Pancreas (tissue), 10 donors: ENCODE data around the gene CBARP. TPM values are rescaled to one million over a fixed set of nuclear protein-coding genes. Genes with fewer than 3 reads are reported as not detected.

ENCODE experiments used
- ATAC-seq, 4 donors: fragments of 200-7000 bp; cut with Tn5 transposase; one replicate each; pipeline versions ENCODE4 v1.8.0 to v1.9.1; 2020; ENCODE audit warnings: mild to moderate bottlenecking in 4 of 4, moderate library complexity in 4 of 4
- DNase-seq, 6 donors: peaks; one replicate each; pipeline ENCODE4 v3.0.0-alpha.2; 2020
- FAIRE-seq: peaks from 2 replicates; lab custom pipeline; 2012; peaks lifted over from hg19 to GRCh38; lab: Jason Lieb, UNC
- H3K27ac ChIP-seq, 4 donors: fragments of 200-600 bp; sonication (generic); 1 replicate in 3 of 4; 2 replicates in 1 of 4; pipeline versions ENCODE4 v1.5.0 to v1.8.0; 2020
- H3K27me3 ChIP-seq, 4 donors: fragments of 200-600 bp; one replicate each; pipeline ENCODE4 v1.8.0; 2021
- H3K36me3 ChIP-seq, 3 donors: fragments of 200-600 bp; sonication (generic) in 1 of 3; one replicate each; pipeline versions ENCODE4 v1.5.0 to v1.8.0; 2020 to 2021
- H3K4me1 ChIP-seq, 3 donors: fragments of 200-600 bp; one replicate each; pipeline ENCODE4 v1.8.0; 2021
- H3K4me3 ChIP-seq, 4 donors: fragments of 200-600 bp; sonication (generic) in 2 of 4; one replicate each; pipeline versions ENCODE4 v1.5.0 to v1.8.0; 2020 to 2021
- H3K9me3 ChIP-seq, 4 donors: fragments of 200-600 bp; one replicate each; pipeline ENCODE4 v1.8.0; 2021
- CTCF ChIP-seq, 4 donors: fragments of 200-600 bp; sonication (generic) in 3 of 4; IDR thresholded peaks; one replicate each; pipeline versions ENCODE4 v1.5.0 to v1.8.0; 2021; ENCODE audit warnings: antibody characterized with exemption in 4 of 4
- WGBS, 2 donors: extraction: QIAGEN DNeasy Blood & Tissue Kit; methylation state at CpG; one replicate each; pipeline ENCODE4 v1.1.7; 2013; 5-methylcytosine and 5-hydroxymethylcytosine counted together
- intact Hi-C, 3 donors: fragments of 100-400 bp; cut with DNase I; formaldehyde crosslinking; loops; one replicate each; pipeline versions ENCODE4 v1.11.1 to v1.14.2; 2022
- polyA plus RNA-seq, 2 donors: library from polyadenylated mRNA; stranded (reverse); fragments of 200-250 nt; gene quantifications; one replicate each; pipeline ENCODE4 v1.2.3, GENCODE V29; 2013
- total RNA-seq, 6 donors: library from RNA; stranded (reverse); fragmentation: NEBNext Ultra II Directional in 4 of 6; extraction: Animal tissue kit (Norgen Biotek cat#: 25700) in 4 of 6; gene quantifications; one replicate each; pipeline versions ENCODE4 v1.2.1 to v1.2.4, GENCODE V29; 2021 to 2023
- donor health status: healthy with polysubstance abuse.
- donor health status: DM: no; HTN: no; CAD: no; lungs with moderate emphysema.
- donor health status: DM: no; HTN: no; CAD: no.
- donor health status: control.
- donor health status: control.
- donor health status: Bipolar disorder and iron deficiency.
- donor health status: DM: yes; HTN: yes; CAD: no.
- donor health status: DM: no; HTN: no; CAD: no.
- donor health status: DM: no; HTN: no; CAD: no.
- donor health status: DM: yes; HTN: yes; CAD: no.

CBARP gene
- total and polyA plus RNA-seq, 8 donors = 0.16 to 2.6 (median 0.74) TPM

GRCh38 chr19:1226227-1226518 lies 11.6 kb downstream of the CBARP start:
- DNase-seq (no peak), ATAC-seq (no peak), FAIRE-seq (no peak)
- TF ChIP-seq CTCF (IDR thresholded peaks at IDR 0.05) = no peak
- H3K4me1 ChIP-seq = peaks cover 0 to 5% (median 4%) of the 10 kb centered on the region in 3 donors
- 93 to 94% methylated on average over 11 of the region's 11 CpGs for WGBS, 2 donors
- H3K27me3 ChIP-seq = no peaks in the 10 kb centered on the region
- intact Hi-C loops = no loop called here
- H3K4me3 ChIP-seq = no peak overlapping the region
- no peak overlapping the region for H3K27ac ChIP-seq
- peaks cover 0 to 20% (median 5%) of the 10 kb centered on the region in 3 donors for H3K36me3 ChIP-seq
- H3K9me3 ChIP-seq = no peaks in the 10 kb centered on the region

- intact Hi-C loops = no loop called here
- no peaks in the 10 kb centered on the region for H3K9me3 ChIP-seq
- TF ChIP-seq CTCF (IDR thresholded peaks at IDR 0.05) = no peak
- no peak overlapping the region for H3K4me3 ChIP-seq
- H3K27me3 ChIP-seq = no peaks in the 10 kb centered on the region
- 94% methylated on average over 26 to 29 of the region's 29 CpGs for WGBS, 2 donors
- H3K36me3 ChIP-seq = peaks cover 5 to 26% (median 5%) of the 10 kb centered on the region in 3 donors
- DNase-seq = no peak
- H3K27ac ChIP-seq = no peak overlapping the region
- no peak for FAIRE-seq
- ATAC-seq = no peak
- peaks cover 0 to 5% (median 4%) of the 10 kb centered on the region in 3 donors for H3K4me1 ChIP-seq
Observed at GRCh38 chr19:1225440-1226226, 12.2 kb downstream of the CBARP start.

- intact Hi-C loops = no loop called here
- H3K4me3 ChIP-seq = no peak overlapping the region
- H3K27me3 ChIP-seq = no peaks in the 10 kb centered on the region
- FAIRE-seq (no peak), DNase-seq (peak in 1 of 6 donors; percentile 71), ATAC-seq (no peak)
- H3K27ac ChIP-seq = no peak overlapping the region
- TF ChIP-seq CTCF (IDR thresholded peaks at IDR 0.05) = no peak
- H3K36me3 ChIP-seq = peaks cover 5 to 28% (median 8%) of the 10 kb centered on the region in 3 donors
- H3K9me3 ChIP-seq = no peaks in the 10 kb centered on the region
- H3K4me1 ChIP-seq = peaks cover 0 to 5% (median 4%) of the 10 kb centered on the region in 3 donors
- 90 to 94% methylated on average over 16 of the region's 16 CpGs for WGBS, 2 donors
Observed at GRCh38 chr19:1224847-1225246, 13.0 kb downstream of the CBARP start.

GRCh38 chr19:1224047-1224825 lies 13.6 kb downstream of the CBARP start:
- FAIRE-seq (no peak), DNase-seq (peak in 1 of 6 donors; percentile 78), ATAC-seq (no peak)
- TF ChIP-seq CTCF (IDR thresholded peaks at IDR 0.05) = no peak
- Histone ChIP-seq H3K4me1 (peaks cover 0 to 5% (median 4%) of the 10 kb centered on the region in 3 donors), H3K36me3 (peaks cover 5 to 28% (median 8%) of the 10 kb centered on the region in 3 donors), H3K9me3 (no peaks in the 10 kb centered on the region), H3K4me3 (no peak overlapping the region), H3K27me3 (no peaks in the 10 kb centered on the region), H3K27ac (no peak overlapping the region)
- intact Hi-C loops = no loop called here
- 90 to 93% methylated on average over 16 of the region's 16 CpGs for WGBS, 2 donors
